Uterus (tissue), 4 donors: ENCODE measurements around the gene PLSCR5. TPM values are rescaled to one million over a fixed set of nuclear protein-coding genes. Genes with fewer than 3 reads are reported as not detected.
A peak's percentile ranks its signal among the peaks of the same experiment; 100 is the strongest.

ENCODE experiments used
- DNase-seq, 2 donors: peaks; one replicate each; pipeline ENCODE4 v3.0.0-alpha.2; 2019 to 2020
- H3K27ac ChIP-seq, 2 donors: fragments of 200-600 bp; sonication (generic); 1 replicate in 1 of 2; 2 replicates in 1 of 2; pipeline ENCODE4 v1.5.1; 2016 to 2018
- H3K27me3 ChIP-seq, 2 donors: fragments of 200-600 bp; sonication (generic); one replicate each; pipeline ENCODE4 v1.5.1; 2018 to 2019; ENCODE audit warnings: control low read depth in 1 of 2
- H3K36me3 ChIP-seq, 2 donors: fragments of 200-600 bp; sonication (generic); one replicate each; pipeline ENCODE4 v1.5.1; 2019; ENCODE audit warnings: control low read depth in 1 of 2
- H3K4me1 ChIP-seq, 2 donors: fragments of 200-600 bp; sonication (generic); one replicate each; pipeline ENCODE4 v1.5.1; 2018 to 2019; ENCODE audit warnings: control low read depth in 1 of 2
- H3K4me3 ChIP-seq, 2 donors: fragments of 200-600 bp; sonication (generic); 1 replicate in 1 of 2; 2 replicates in 1 of 2; pipeline ENCODE4 v1.5.1; 2018 to 2019; ENCODE audit warnings: mild to moderate bottlenecking in 1 of 2
- H3K9me3 ChIP-seq, 2 donors: fragments of 200-600 bp; sonication (generic); one replicate each; pipeline ENCODE4 v1.5.1; 2019; ENCODE audit warnings: control low read depth in 1 of 2
- POLR2A ChIP-seq, 2 donors: fragments of 450-650 bp; IDR thresholded peaks; one replicate each; pipeline ENCODE4 v1.6.1; 2016; ENCODE audit warnings: antibody characterized with exemption in 2 of 2, mild to moderate bottlenecking in 1 of 2, moderate library complexity in 1 of 2
- intact Hi-C: fragments of 100-400 bp; cut with DNase I; formaldehyde crosslinking; loops from one replicate; pipeline ENCODE4 v1.15.1; 2023; ENCODE audit warnings: low total_unique reads
- total RNA-seq, 4 donors: library from RNA; depleted of rRNA in 3 of 4; stranded (reverse); fragments of >200 nt in 3 of 4; gene quantifications; one replicate each; pipeline versions ENCODE4 v1.1.0 to v1.2.4, GENCODE V29; 2014 to 2023
- TF ChIP-seq, protein P1 (sequence below), 4 experiments: fragments of 200-600 bp in 2 of 4; fragments of 450-650 bp in 2 of 4; sonication (generic) in 2 of 4; IDR thresholded peaks; one replicate each; pipeline ENCODE4 v1.5.1; 2016 to 2019; ENCODE audit warnings: antibody characterized with exemption in 4 of 4, mild to moderate bottlenecking in 2 of 4, moderate library complexity in 1 of 4
- donor health status: DM: yes; HTN: yes; CAD: no.

The PLSCR5 gene
- total RNA-seq, 4 donors from 2014 or later: not detected

GRCh38 chr3:146543461-146544001, 61.6 kb downstream of the PLSCR5 start:
- TF ChIP-seq POLR2A (IDR thresholded peaks at IDR 0.05): no peak
- TF ChIP-seq, protein P1, sequence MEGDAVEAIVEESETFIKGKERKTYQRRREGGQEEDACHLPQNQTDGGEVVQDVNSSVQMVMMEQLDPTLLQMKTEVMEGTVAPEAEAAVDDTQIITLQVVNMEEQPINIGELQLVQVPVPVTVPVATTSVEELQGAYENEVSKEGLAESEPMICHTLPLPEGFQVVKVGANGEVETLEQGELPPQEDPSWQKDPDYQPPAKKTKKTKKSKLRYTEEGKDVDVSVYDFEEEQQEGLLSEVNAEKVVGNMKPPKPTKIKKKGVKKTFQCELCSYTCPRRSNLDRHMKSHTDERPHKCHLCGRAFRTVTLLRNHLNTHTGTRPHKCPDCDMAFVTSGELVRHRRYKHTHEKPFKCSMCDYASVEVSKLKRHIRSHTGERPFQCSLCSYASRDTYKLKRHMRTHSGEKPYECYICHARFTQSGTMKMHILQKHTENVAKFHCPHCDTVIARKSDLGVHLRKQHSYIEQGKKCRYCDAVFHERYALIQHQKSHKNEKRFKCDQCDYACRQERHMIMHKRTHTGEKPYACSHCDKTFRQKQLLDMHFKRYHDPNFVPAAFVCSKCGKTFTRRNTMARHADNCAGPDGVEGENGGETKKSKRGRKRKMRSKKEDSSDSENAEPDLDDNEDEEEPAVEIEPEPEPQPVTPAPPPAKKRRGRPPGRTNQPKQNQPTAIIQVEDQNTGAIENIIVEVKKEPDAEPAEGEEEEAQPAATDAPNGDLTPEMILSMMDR (IDR thresholded peaks at IDR 0.05): no peak
- no peaks in the 10 kb centered on the region for H3K4me1 ChIP-seq

GRCh38 chr3:146542978-146543377, 62.2 kb downstream of the PLSCR5 start:
- H3K27ac ChIP-seq: peak overlapping the region; percentile 99 to 100
- intact Hi-C loops: no loop called here
- no peaks in the 10 kb centered on the region for H3K9me3 ChIP-seq
- no peaks in the 10 kb centered on the region for H3K27me3 ChIP-seq
- H3K36me3 ChIP-seq: no peaks in the 10 kb centered on the region
- TF ChIP-seq, protein P1 (IDR thresholded peaks at IDR 0.05): no peak
- TF ChIP-seq POLR2A (IDR thresholded peaks at IDR 0.05): no peak
- peak overlapping the region; percentile 95 to 96 for H3K4me3 ChIP-seq
- DNase-seq: no peak
- H3K4me1 ChIP-seq: no peaks in the 10 kb centered on the region

More at GRCh38 chr3:146543461-146544001, 61.6 kb downstream of the PLSCR5 start:
- no peaks in the 10 kb centered on the region for H3K27me3 ChIP-seq
- H3K4me3 ChIP-seq: peak overlapping the region; percentile 95 to 96
- intact Hi-C loops: no loop called here
- H3K27ac ChIP-seq: peak overlapping the region; percentile 99 to 100
- no peaks in the 10 kb centered on the region for H3K9me3 ChIP-seq
- H3K36me3 ChIP-seq: no peaks in the 10 kb centered on the region
- peak; percentile 22 to 45 for DNase-seq

DNA sequence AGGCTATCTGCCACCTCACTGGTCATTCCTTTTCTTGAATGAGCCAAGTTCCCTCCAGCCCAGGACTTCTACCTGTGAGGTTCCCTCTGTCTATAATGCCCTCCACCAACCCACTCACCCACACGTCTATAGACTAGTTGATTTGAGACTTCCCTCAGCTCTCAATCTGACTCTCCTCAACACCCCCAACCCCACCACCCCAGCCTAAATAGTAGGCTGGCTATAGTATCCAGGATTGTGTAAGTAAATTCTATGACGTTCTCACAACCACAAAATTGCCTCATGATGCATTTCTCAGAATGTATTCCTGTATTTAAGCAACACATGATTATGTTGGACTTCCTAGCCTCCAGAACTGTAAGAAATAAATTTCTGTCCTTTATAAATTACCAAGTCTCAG, 63.0 kb downstream of the PLSCR5 start:
- intact Hi-C loops: no loop called here
- Histone ChIP-seq H3K27ac (peak overlapping the region; percentile 99 to 100), H3K36me3 (no peaks in the 10 kb centered on the region), H3K4me1 (no peaks in the 10 kb centered on the region), H3K4me3 (peak overlapping the region; percentile 95 to 96), H3K9me3 (no peaks in the 10 kb centered on the region), H3K27me3 (no peaks in the 10 kb centered on the region)
- DNase-seq: no peak
- TF ChIP-seq, protein P1 (IDR thresholded peaks at IDR 0.05): no peak
- no peak for TF ChIP-seq POLR2A (IDR thresholded peaks at IDR 0.05)

- Histone ChIP-seq H3K27ac (peak overlapping the region in 1 of 2 donors; percentile 100), H3K9me3 (no peaks in the 10 kb centered on the region), H3K36me3 (no peaks in the 10 kb centered on the region), H3K27me3 (no peaks in the 10 kb centered on the region), H3K4me1 (peaks cover 0 to 3% of the 10 kb centered on the region in 2 donors), H3K4me3 (peak overlapping the region in 1 of 2 donors; percentile 95)
- intact Hi-C loops: no loop called here
- TF ChIP-seq, protein P1 (IDR thresholded peaks at IDR 0.05): no peak
- TF ChIP-seq POLR2A (IDR thresholded peaks at IDR 0.05): no peak
- no peak for DNase-seq
Observed at GRCh38 chr3:146540978-146541377, 64.2 kb downstream of the PLSCR5 start.

GRCh38 chr3:146540236-146540635, 64.9 kb downstream of the PLSCR5 start:
- no peak for TF ChIP-seq POLR2A (IDR thresholded peaks at IDR 0.05)
- TF ChIP-seq, protein P1 (IDR thresholded peaks at IDR 0.05): no peak
- Histone ChIP-seq H3K27ac (peak overlapping the region in 1 of 2 donors; percentile 100), H3K9me3 (no peaks in the 10 kb centered on the region), H3K4me1 (peaks cover 0 to 3% of the 10 kb centered on the region in 2 donors), H3K27me3 (no peaks in the 10 kb centered on the region), H3K36me3 (no peaks in the 10 kb centered on the region), H3K4me3 (no peak overlapping the region)
- DNase-seq: no peak
- intact Hi-C loops: no loop called here
